ENCODE data around the gene DDX11.
"Not testable (repeated sequence)": the region's sequence is repeated elsewhere in the genome, so short reads cannot be mapped to it uniquely, and the experiment has no call there.

DNA sequence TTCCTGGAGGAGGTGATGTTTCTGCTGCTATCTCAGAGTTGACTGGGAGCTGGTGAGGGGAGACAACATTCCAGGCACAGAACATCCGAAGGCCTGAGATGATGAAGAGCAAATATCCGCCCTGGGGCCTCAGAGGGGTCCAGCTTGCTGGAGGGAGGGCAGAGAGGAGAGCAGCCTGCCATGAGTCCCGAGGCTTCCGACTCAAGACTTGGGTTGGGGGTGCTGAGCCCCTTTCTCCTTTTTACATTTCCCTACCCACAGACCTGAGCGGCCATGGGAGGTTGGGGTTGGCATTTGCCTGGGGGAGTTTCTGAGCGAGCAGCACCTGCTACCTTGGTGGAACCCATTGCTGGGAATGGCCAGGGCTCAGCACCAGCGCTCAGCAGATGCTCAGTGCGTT lies 13.8 kb downstream of the DDX11 start:
- TF ChIP-seq, protein P1, sequence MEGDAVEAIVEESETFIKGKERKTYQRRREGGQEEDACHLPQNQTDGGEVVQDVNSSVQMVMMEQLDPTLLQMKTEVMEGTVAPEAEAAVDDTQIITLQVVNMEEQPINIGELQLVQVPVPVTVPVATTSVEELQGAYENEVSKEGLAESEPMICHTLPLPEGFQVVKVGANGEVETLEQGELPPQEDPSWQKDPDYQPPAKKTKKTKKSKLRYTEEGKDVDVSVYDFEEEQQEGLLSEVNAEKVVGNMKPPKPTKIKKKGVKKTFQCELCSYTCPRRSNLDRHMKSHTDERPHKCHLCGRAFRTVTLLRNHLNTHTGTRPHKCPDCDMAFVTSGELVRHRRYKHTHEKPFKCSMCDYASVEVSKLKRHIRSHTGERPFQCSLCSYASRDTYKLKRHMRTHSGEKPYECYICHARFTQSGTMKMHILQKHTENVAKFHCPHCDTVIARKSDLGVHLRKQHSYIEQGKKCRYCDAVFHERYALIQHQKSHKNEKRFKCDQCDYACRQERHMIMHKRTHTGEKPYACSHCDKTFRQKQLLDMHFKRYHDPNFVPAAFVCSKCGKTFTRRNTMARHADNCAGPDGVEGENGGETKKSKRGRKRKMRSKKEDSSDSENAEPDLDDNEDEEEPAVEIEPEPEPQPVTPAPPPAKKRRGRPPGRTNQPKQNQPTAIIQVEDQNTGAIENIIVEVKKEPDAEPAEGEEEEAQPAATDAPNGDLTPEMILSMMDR (IDR thresholded peaks at IDR 0.05), result not testable (repeated sequence)
- not testable (repeated sequence) for TF ChIP-seq EZH2 (IDR thresholded peaks at IDR 0.05; ENCODE audit: borderline replicate concordance, insufficient read depth, low read depth, low read length, poor library complexity, severe bottlenecking)

Data from B cell (primary cell).